ENCODE data around the gene TFR2.

Gene TFR2

DNA sequence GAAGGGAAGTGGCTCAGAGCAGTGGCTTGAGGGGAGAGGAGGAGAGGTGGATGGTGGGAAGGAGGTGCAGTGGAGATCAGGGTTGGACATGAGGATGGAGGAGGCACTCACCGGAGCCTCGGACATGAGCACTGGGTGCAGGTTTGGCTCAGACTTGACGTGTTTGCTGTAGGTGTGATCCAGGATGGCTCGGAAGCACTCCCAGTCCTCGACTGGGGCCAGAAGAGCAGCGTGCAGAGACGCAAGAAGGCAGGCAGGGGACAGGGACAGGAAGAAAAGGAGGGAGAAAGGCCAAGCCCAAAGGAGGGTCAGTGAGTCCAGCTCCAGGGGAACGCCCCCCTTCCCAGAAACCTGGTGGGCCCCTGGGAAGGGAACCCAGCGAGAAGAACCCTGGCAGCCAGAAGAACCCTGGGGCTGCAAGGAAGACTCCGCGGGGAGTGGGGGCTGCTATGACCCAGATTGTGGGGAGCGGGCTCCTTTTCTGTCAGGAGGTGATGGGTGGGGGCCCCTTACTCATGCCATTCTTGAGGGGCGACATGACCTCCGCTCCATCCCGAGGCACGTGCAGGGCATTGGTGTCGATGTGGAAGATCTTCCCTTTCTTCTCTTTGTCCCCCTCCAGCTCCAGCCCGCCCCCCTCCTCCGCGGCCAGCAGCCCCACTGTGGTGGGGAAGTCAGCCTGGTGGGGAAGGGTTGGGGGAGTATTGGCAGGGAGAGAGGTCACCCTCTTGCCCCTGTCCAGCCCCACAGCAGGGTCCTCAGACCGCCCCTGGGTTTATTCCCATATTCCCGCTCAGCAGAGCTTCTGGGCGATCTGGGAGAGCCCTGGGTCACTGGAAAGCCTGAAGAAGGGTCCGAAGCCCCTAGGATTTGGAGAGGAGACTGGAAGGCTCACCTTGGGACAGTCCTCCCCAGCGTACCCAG, 13.8 kb upstream of the TFR2 start:
- DNase-seq (ENCODE audit: low read depth) = no peak

GRCh38 chr7:100649826-100650565, 8.6 kb upstream of the TFR2 start:
- no peak for DNase-seq (ENCODE audit: low read depth)

- no peak for DNase-seq (ENCODE audit: low read depth)
These were observed 1.2 kb upstream of the TFR2 start for GRCh38 chr7:100642534-100642907.

GRCh38 chr7:100641860-100642533, 645 bp upstream of the TFR2 start:
- no peak for DNase-seq (ENCODE audit: low read depth)

DNA sequence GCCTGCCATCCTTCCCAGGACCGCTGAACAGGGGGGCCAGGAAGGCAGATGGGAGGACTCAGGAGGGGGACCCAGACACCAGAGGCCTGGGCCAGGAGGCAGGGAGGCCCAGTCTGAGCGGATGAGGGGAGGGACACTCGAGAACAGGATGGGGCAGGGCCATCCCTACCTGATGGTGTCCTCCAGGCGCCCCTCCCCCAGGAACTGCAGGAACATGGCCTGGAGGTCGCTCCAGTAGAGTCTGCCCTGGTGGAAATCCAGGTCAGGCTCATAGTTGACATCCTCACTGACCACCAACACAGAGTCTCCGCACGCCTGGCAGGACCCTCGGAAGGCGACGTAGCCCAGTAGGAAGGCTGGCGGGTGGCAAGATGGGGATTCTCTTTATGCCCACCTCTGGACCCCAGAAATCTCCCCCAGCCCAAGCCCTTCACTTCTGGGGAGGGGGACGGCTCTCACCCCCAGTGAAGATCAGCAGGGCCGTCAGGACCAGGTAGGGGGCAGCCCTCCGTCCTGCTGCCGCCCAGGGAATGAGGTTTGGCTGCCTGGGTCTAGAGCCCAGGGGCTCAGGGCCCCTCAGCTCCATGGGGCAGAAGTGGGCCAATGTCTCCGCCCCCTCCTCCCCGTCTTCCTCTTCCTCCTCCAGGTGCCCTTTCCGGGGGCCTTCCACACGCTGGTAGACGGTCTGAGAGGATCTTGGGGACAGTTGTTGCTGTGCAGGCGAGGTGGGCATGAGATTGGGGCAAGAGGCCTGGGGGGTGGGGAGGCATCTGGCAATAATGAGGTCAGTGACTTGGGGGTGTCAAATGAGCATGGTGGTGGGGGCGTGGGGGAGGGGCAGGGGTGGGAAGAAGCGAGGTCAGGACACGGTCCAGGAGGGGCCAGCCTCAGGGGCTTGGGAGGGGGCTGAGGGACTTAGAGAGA, 573 bp downstream of the TFR2 start:
- no peak for DNase-seq (ENCODE audit: low read depth)

DNA sequence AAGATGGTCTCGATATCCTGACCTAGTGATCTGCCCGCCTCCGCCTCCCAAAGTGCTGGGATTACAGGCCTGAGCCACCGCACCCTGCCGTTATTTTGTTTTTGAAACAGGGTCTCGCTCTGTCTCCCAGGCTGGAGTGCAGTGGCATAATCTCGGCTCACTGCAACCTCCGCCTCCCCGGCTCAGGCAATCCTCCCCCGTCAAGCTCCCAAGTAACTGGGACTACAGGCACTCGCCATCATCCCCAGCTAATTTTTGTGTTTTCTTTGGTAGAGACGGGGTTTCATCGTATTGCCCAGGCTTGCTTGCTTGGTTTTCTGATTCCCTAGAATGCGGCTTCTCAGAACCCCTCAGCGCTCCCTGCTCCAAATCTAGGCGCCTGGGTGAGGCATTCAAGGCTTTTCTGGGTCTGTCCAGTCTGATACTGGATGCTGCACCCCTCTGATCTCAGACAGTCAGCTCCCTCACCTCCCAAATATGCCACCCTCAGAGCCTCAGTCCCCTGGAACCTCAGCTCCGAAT, 1.3 kb downstream of the TFR2 start:
- DNase-seq (ENCODE audit: low read depth) = no peak

DNA sequence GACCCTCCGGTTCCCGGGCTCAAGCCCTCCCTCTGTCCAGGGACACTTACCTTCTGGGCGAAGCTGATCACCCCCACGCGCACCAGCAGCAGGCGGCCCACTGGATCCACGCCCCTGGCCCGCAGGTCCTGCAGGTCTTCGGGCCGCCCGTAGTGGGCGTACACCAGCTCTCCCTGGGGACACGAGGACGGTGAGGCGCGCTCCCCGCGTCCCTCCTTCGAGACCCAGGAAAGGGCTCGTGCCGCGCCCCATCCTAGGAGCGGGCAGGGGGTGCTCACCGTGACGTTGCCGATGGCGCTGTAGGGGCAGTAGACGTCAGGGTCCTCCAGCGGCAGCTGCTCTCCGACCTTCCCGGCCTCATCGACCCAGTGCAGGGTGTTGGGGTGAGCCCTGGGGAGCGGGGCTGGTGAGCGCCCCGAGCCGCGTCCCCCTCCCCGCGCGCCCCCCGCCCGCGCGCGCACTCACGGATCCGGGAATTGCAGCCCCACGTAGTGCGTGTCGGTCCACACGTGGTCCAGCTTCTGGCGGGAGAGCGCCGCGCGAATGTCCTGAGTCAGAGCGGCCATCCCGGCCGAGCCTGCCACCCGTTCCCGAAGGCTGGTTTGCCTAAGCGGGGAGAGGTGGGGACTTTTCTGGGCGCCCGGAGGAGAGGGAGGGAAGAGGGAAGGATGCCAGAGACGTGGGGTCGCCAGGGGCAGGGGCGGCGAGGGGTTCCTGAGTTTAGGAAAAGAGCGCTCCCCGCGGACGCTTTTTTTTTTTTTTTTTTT, 8.2 kb downstream of the TFR2 start:
- DNase-seq (ENCODE audit: low read depth) = peak; percentile 37

DNA sequence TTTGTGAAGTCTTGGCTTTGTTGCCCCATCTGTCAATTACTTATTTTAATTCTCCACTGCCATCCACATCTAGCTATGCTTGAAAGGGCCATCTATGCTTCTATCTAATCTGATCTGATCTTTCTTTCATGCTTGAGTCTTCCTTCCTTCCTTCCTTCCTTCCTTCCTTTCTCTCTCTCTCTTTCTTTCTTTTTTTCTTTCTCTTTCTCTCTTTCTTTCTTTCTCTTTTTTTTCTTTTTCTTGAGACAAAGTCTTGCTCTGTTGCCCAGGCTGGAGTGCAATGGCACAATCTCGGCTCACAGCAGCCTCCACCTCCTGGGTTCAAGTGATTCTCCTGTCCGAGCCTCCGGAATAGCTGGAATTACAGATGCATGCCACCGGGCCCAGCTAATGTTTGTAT, 11.3 kb downstream of the TFR2 start:
- no peak for DNase-seq (ENCODE audit: low read depth)

DNA sequence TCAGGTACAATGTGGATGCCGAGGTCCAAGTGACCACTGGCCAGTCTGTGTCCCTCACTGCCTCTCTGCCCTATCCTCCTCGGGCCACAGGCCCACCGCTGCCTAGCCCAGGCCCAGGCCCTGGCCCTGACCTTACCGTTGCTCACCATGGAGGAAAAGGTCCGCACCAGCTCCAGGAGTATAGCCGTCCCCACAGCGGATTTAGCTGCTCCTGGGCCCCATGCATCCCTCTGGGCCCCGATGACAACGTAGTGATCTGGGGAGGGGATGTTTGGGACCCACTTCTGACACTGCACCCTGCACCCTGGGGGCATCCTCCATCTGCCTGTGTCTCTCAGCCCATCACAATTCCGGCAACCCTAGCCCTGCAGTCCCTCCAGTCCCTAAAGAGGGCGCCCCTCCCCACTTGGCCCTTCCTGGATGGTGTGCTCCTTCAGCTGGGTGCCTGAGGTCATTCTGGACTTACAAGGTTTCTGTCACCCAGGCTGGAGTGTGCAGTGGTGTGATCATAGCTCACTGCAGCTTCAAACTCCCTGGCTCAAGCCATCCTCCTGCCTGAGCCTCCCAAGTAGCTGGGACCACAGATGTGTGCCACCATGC, 12.1 kb downstream of the TFR2 start:
- no peak for DNase-seq (ENCODE audit: low read depth)

DNA sequence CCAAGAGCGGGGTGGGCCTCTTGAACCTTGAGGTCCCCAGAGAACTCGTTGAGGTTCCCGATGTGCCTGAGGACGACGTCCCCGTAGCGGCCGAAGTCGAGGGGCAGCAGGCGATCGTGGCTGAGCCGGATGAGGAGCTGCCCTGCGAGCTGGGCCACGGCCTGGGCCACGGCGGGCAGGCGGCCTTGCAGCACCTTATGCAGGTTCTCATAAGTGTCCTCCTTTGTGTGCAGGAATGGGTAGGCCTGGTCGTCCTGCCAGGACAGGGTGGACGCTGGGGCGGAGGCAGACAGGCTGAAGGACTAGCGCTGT, 14.2 kb downstream of the TFR2 start:
- no peak for DNase-seq (ENCODE audit: low read depth)

DNA sequence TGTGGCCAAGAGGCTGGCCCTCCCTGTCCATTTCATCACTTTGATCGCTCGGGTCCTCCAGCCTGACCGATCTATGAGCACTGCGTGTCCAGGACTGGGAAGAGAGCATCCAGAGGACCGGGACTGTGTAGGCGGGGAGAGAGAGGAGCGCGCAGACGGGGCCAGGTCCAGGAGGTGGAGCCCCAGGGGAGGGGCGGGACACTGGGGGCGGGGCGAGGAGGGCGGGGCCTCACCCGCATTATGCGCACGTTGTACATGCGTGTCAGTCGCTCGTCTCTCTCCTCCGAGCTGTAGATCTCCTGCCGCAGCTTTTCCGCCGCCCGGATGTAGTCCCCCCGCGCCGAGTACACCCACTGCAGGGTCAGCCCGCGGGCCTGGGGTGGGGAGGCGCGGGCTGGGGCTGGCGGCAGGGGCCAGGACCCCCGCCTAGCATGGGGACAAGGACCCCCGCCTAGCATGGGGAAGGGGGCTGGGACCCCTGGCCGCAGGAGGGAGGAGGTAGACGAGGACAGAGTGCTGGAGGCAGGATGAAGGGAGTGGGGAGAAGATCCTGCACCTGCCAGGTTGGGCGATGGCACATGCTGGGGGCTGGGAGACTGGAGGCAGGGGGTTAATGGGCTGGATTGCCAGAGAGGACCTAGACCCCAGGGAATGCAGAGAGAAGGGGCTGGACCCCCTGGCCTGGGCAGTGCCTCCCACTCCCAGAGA, 14.7 kb downstream of the TFR2 start:
- peak; percentile 77 for DNase-seq (ENCODE audit: low read depth)

DNA sequence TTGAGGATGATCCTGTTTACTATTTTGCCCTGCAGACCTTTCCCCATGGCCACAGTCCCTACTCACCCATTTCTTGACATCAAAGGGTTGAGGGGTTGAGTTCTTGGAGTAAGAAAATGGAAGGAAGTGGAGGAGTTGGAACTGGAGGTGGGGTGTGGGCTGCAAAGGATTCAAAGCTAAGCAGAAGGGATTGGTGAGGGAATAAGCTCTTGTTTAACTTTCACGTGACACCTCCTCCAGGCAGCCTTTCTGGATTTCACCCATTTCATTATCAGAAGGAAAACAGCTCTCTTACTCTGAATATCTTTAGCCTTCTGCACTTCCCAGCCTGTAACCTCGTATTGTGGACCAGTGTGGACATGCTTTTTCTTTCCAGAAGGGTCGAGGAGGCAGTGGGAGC, 15.3 kb downstream of the TFR2 start:
- DNase-seq (ENCODE audit: low read depth) = no peak

- DNase-seq (ENCODE audit: low read depth) = no peak
These were observed 17.2 kb downstream of the TFR2 start for GRCh38 chr7:100623951-100624824.

- no peak for DNase-seq (ENCODE audit: low read depth)
These were observed 19.8 kb downstream of the TFR2 start for GRCh38 chr7:100621554-100621953.

GRCh38 chr7:100620804-100621203, 20.5 kb downstream of the TFR2 start:
- DNase-seq (ENCODE audit: low read depth) = no peak

GRCh38 chr7:100620239-100620638, 21.1 kb downstream of the TFR2 start:
- no peak for DNase-seq (ENCODE audit: low read depth)

DNA sequence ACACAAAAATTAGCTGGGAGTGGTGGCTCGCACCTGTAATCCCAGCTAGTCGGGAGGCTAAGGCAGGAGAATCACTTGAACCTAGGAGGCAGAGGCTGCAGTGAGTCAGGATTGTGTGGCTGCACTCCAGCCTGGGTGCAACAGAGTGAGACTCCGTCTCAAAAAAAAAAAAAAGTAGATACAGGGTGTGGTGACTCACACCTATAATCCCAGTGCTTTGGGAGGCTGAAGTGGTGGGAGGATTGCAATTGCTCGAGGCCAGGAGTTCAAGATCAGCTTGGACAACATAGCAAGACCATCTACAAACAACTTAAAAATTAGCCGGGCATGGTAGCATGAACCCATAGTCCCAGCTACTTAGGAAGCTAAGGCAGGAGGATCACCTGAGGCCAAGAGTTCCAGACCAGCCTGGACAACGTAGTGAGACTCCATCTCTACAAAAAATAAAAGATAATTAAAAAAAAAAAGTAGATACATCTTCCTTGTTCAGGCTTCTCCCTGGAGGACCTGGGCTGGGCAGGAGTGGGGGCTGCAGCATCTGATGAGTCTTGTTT, 27.0 kb downstream of the TFR2 start:
- no peak for DNase-seq (ENCODE audit: low read depth)

DNA sequence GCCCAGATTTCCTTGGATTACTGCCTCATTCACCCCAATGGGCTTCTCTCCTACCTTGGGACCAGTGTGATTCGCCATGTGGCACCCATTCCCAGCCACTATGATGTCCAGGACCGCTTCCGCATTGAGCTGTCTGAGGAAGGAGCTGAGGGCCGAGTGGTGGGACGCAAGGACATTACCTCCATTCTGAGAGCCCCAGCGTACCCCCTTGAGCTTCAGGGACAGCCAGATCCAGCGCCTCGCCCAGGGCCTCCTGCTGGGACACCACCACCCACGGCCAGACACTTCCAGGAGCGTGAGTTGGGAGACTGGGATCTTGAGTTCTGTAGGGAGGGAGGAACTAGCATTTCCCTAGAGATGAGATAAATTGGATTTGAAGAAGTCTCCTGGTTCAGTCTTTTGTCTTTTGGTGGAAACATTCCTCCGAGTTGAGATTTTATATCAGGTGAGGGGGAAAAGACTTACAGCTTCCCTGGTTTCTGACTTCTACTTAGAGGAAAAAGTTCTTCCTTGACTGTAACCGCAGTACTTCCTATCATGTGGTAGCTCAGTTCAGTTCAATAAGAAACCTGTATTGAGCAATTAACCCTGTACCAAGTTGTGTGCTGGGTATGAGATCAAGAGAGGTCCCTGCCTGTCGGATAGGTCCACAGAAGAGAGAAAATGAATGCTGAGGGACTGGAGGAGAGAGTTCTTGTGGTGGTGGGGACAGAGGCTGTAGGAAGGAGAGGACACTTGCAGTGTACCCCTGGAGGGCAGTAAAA, 27.8 kb downstream of the TFR2 start:
- no peak for DNase-seq (ENCODE audit: low read depth)

All from T-helper 22 cell (primary cell).